ENCODE results near the gene HPCAL1. TPM values are rescaled to one million over a fixed set of nuclear protein-coding genes. Genes with fewer than 3 reads are reported as not detected.

Gene HPCAL1
- total and polyA plus RNA-seq, 4 experiments from 2014 or later = 77.1 to 114 (median 90.4) TPM

DNA sequence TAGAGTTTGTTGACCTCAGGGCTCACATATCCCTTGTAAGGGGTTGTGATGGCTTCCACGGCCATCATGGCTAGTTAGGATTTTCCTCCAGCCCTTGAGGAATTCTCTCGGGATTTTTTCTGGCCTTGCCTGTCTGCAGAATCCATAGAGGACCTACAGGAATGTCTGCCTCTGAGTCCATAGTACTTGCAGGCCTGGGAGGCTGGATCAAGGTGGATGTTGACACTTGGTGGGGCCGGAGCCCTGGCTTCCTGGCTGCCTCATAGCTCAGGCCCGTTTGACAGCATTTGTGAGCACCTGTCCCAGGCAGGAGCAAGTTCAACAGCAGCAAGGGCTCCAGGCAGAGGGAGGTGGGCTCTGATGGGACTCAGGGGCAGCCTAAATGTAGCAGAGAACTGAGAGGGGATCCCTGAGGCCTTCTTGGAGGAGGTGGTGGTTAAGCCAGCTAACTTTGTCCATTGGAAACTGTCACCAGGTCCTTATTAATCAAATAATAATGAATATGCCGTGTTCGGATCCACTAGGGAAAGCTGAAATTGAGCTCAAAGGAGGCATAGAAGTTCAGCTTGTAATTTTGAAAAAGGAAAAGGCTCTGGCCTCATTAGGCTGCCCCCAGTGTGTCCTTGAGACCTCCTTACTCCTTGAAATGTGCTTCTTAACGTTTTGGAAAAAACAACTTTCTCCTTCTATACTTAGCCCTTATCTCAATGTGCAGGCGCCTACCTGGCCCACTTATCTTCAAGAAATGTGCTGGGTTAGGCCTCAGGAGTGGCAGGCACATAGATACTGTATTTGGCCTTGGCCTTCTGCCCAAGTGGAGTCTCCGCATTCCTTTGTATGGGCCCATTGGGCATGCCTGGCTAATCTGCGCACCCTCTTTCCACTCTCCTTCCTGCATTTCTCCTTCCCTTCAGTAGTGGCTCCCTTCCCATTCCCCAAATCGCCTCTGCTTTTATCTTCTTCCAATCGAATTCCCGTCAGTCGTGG lies 66.9 kb downstream of the HPCAL1 start:
- H3K36me3 Mint-ChIP-seq = peaks cover 3 to 18% of the 10 kb centered on the region in 2 donors
- no peak for DNase-seq
- intact Hi-C loops (cut with micrococcal nuclease) = loop anchor here (5.0 kb wide), 1 partner anchor 38 kb away; no protein-coding TSS in a partner anchor
- Histone ChIP-seq H3K36me3 (ENCODE audit: insufficient read depth, low read length) (no peaks in the 10 kb centered on the region), H3K27ac (ENCODE audit: low read depth, low read length) (no peak overlapping the region), H3K4me3 (ENCODE audit: low read length in 2 of 2) (no peak overlapping the region), H3K27me3 (ENCODE audit: insufficient read depth, low read length) (no peaks in the 10 kb centered on the region), H3K9me3 (ENCODE audit: control insufficient read depth in 1 of 2, low read length in 2 of 2) (no peaks in the 10 kb centered on the region), H3K4me1 (ENCODE audit: insufficient read depth, low read length) (peaks cover 30% of the 10 kb centered on the region)
- ChIA-PET CTCF (ENCODE audit: partially characterized antibody) (interaction anchor here (1.0 to 1.7 kb wide), 2 partner anchors 10 to 40 kb away, joined by 4 to 6 read pairs; no protein-coding TSS in a partner anchor), POLR2A (ENCODE audit: partially characterized antibody) (interaction anchor here (1.5 kb wide), 1 partner anchor 13 kb away, joined by 3 read pairs; no protein-coding TSS in a partner anchor)
- no peaks in the 10 kb centered on the region for H3K27me3 Mint-ChIP-seq
- H3K4me3 Mint-ChIP-seq = no peak overlapping the region
- H3K27ac Mint-ChIP-seq = peak overlapping the region in 4 of 7 donors; percentile 4 to 70 (median 34)
- peaks cover 13 to 71% (median 46%) of the 10 kb centered on the region in 4 donors for H3K4me1 Mint-ChIP-seq
- no peaks in the 10 kb centered on the region for H3K9me3 Mint-ChIP-seq

DNA sequence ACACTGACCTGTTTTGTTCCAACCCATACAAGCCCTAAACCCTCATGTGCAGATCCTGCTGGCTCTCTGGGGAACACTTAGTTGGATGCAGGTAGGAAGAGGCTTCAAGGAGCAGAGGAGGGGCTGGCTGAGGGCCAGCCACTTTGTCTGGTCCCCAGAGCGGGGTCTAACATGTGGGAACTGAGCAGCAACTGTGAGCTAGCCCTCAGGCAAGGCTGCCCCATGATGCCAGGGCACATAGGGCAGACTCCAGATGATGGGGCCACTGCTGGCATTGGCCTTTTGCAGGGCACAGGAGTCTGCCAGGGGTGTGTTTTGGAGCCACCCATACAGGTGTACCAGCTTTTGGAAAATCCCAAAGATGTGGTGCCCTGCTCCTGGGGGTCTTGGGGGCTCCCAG lies 67.7 kb downstream of the HPCAL1 start:
- H3K4me3 Mint-ChIP-seq = no peak overlapping the region
- intact Hi-C loops (cut with micrococcal nuclease) = no loop called here
- peaks cover 18 to 71% (median 48%) of the 10 kb centered on the region in 4 donors for H3K4me1 Mint-ChIP-seq

DNA sequence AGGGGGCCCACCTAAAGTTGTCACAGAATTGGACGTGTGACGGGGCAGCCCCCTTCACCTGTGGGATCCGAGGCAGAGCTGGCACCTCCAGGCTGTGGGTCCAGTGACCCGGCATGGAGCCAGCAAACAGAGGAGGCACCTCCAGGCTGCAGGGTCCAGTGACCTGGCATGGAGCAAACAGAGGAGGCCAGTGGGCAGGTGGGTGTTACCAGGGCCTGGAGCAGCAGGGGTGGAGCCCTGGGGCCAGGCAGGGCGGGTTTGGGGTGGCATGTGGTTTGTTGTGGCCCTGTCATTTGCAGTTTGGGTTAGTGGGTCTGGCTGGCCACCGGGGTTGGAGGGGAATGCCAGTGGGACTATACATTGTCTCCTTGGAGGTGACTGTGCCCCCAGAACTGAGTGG lies 68.2 kb downstream of the HPCAL1 start:
- POLR2A ChIA-PET (ENCODE audit: partially characterized antibody) = interaction anchor here (1.5 kb wide), 1 partner anchor 12 kb away, joined by 3 read pairs; no protein-coding TSS in a partner anchor
- Mint-ChIP-seq H3K9me3 (no peaks in the 10 kb centered on the region), H3K27ac (peak overlapping the region in 1 of 7 donors; percentile 29), H3K36me3 (peaks cover 3 to 18% of the 10 kb centered on the region in 2 donors), H3K4me1 (peaks cover 23 to 75% (median 52%) of the 10 kb centered on the region in 4 donors), H3K4me3 (no peak overlapping the region), H3K27me3 (no peaks in the 10 kb centered on the region)
- intact Hi-C loops (cut with micrococcal nuclease) = no loop called here
- CTCF ChIA-PET (ENCODE audit: partially characterized antibody) = no interaction called here
- Histone ChIP-seq H3K4me1 (ENCODE audit: insufficient read depth, low read length) (peaks cover 37% of the 10 kb centered on the region), H3K27me3 (ENCODE audit: insufficient read depth, low read length) (no peaks in the 10 kb centered on the region), H3K36me3 (ENCODE audit: insufficient read depth, low read length) (no peaks in the 10 kb centered on the region), H3K27ac (ENCODE audit: low read depth, low read length) (no peak overlapping the region), H3K4me3 (ENCODE audit: low read length in 2 of 2) (no peak overlapping the region), H3K9me3 (ENCODE audit: control insufficient read depth in 1 of 2, low read length in 2 of 2) (no peaks in the 10 kb centered on the region)
- DNase-seq = no peak

More for the DNA sequence above, 67.7 kb downstream of the HPCAL1 start:
- Histone ChIP-seq H3K27me3 (ENCODE audit: insufficient read depth, low read length) (no peaks in the 10 kb centered on the region), H3K36me3 (ENCODE audit: insufficient read depth, low read length) (no peaks in the 10 kb centered on the region), H3K27ac (ENCODE audit: low read depth, low read length) (no peak overlapping the region), H3K9me3 (ENCODE audit: control insufficient read depth in 1 of 2, low read length in 2 of 2) (no peaks in the 10 kb centered on the region), H3K4me3 (ENCODE audit: low read length in 2 of 2) (no peak overlapping the region), H3K4me1 (ENCODE audit: insufficient read depth, low read length) (peaks cover 32% of the 10 kb centered on the region)
- Mint-ChIP-seq H3K36me3 (peaks cover 3 to 18% of the 10 kb centered on the region in 2 donors), H3K27me3 (no peaks in the 10 kb centered on the region), H3K9me3 (no peaks in the 10 kb centered on the region), H3K27ac (peak overlapping the region in 2 of 7 donors; percentile 4 to 63)
- ChIA-PET CTCF (ENCODE audit: partially characterized antibody) (no interaction called here), POLR2A (ENCODE audit: partially characterized antibody) (interaction anchor here (1.5 kb wide), 1 partner anchor 12 kb away, joined by 3 read pairs; no protein-coding TSS in a partner anchor)
- DNase-seq = no peak

DNA sequence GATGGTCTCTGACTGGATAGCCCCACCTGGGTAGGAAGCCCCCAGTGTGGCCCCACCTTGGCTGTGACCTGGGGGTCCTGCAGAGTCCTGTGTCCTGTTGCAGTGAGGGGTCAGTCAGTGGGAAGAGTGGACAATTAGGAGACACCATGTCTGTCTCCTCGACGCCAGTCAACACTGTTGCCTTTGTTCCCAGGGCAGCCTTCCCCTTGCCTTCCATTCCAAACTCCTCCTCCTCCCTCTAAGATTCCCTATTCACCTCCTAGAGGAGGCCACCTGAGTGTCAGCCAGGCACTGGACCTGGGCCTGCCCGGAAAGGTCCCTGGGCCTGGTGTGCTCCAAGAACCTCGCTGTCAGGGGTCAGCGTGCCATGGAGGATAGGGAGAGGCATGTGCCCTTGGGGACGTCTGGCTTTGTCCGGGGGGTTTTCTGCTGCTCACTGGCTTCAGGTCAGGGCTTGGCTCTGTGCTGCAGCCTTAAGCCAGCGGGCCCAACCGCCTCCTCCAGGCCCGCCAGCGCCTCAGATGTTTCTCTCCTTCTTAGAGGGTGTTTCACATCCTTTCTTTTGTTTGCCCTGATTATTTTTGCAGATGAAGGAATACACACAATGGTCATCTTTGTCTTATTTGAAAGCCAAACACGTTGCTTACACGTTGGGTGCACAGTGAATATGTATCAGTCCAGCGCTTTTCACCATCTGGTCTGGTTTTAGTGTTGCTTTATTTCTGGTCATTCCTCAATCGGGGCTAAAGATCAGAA lies 68.9 kb downstream of the HPCAL1 start:
- intact Hi-C loops (cut with micrococcal nuclease) = no loop called here
- DNase-seq = no peak
- ChIA-PET POLR2A (ENCODE audit: partially characterized antibody) (no interaction called here), CTCF (ENCODE audit: partially characterized antibody) (no interaction called here)
- Histone ChIP-seq H3K27me3 (ENCODE audit: insufficient read depth, low read length) (no peaks in the 10 kb centered on the region), H3K4me3 (ENCODE audit: low read length in 2 of 2) (no peak overlapping the region), H3K36me3 (ENCODE audit: insufficient read depth, low read length) (no peaks in the 10 kb centered on the region), H3K9me3 (ENCODE audit: control insufficient read depth in 1 of 2, low read length in 2 of 2) (no peaks in the 10 kb centered on the region), H3K27ac (ENCODE audit: low read depth, low read length) (no peak overlapping the region), H3K4me1 (ENCODE audit: insufficient read depth, low read length) (peaks cover 45% of the 10 kb centered on the region)
- no peaks in the 10 kb centered on the region for H3K27me3 Mint-ChIP-seq
- no peaks in the 10 kb centered on the region for H3K9me3 Mint-ChIP-seq
- peaks cover 26 to 80% (median 55%) of the 10 kb centered on the region in 4 donors for H3K4me1 Mint-ChIP-seq
- H3K27ac Mint-ChIP-seq = peak overlapping the region in 5 of 7 donors; percentile 52 to 75 (median 62)
- peaks cover 3 to 17% of the 10 kb centered on the region in 2 donors for H3K36me3 Mint-ChIP-seq
- peak overlapping the region in 1 of 8 donors; percentile 53 for H3K4me3 Mint-ChIP-seq

DNA sequence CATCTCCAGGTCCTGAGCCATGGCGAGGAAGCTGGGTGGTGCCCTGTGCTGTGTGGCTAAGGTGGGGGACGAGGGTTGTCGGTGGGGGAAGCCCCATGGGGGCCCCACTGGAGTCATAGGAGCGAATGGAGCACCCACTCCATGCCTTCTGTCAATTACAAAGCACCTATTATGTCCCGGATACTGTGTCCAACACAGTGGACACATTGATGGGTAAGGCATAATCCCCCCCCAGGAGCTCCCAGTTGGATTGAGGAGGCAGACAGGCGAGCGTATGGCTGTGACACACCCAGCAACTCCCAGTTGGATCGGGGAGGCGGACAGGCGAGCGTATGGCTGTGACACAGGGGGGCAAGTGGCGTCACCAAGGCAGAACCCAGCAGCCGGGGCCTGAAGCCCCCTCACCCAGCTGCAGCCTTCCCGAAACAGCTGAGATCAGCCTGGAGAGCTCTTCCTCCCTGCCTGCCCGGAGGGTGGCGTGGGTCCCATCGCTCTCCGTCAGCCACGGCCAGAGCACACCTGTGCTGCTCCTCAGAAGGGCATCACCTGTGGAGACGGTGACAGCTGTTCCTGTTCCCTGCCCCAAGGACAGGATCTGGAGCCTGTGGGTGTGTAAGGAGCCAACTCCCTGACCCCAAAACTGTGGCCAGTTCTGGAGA lies 69.6 kb downstream of the HPCAL1 start:
- H3K27me3 Mint-ChIP-seq = no peaks in the 10 kb centered on the region
- H3K9me3 Mint-ChIP-seq = no peaks in the 10 kb centered on the region
- peak overlapping the region in 3 of 7 donors; percentile 62 to 83 (median 64) for H3K27ac Mint-ChIP-seq
- peaks cover 26 to 80% (median 54%) of the 10 kb centered on the region in 4 donors for H3K4me1 Mint-ChIP-seq
- CTCF ChIA-PET (ENCODE audit: partially characterized antibody) = no interaction called here
- H3K36me3 Mint-ChIP-seq = peaks cover 3 to 14% of the 10 kb centered on the region in 2 donors
- no peak for DNase-seq
- H3K4me3 Mint-ChIP-seq = peak overlapping the region in 1 of 8 donors; percentile 41
- H3K4me1 ChIP-seq (ENCODE audit: insufficient read depth, low read length) = peaks cover 52% of the 10 kb centered on the region
- intact Hi-C loops (cut with micrococcal nuclease) = no loop called here
- no peaks in the 10 kb centered on the region for H3K9me3 ChIP-seq (ENCODE audit: control insufficient read depth in 1 of 2, low read length in 2 of 2)
- POLR2A ChIA-PET (ENCODE audit: partially characterized antibody) = no interaction called here
- no peak overlapping the region for H3K27ac ChIP-seq (ENCODE audit: low read depth, low read length)
- H3K36me3 ChIP-seq (ENCODE audit: insufficient read depth, low read length) = no peaks in the 10 kb centered on the region
- H3K4me3 ChIP-seq (ENCODE audit: low read length in 2 of 2) = no peak overlapping the region
- H3K27me3 ChIP-seq (ENCODE audit: insufficient read depth, low read length) = no peaks in the 10 kb centered on the region

DNA sequence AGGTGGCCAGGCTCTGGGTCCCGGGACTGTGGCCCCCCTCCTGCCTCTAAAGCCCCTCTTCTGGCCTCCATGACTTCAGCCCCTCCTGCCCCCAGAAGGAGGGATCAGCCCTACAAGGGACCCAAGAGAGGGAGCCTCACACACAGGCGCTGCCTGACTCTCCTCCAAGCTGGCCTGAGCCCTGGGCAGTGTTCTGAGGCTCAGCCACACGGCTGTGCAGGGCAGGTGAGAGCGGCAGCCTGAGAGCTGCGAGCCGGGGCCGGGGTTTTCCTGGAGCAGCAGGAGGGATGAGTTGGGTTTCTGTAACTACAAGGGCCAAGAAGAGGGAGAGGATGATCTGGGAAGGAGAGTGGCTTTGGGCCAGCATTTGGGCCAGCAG lies 70.1 kb downstream of the HPCAL1 start:
- Mint-ChIP-seq H3K36me3 (peaks cover 3 to 13% of the 10 kb centered on the region in 2 donors), H3K4me1 (peaks cover 27 to 81% (median 55%) of the 10 kb centered on the region in 4 donors), H3K27me3 (no peaks in the 10 kb centered on the region), H3K27ac (peak overlapping the region in 5 of 7 donors; percentile 29 to 67 (median 54)), H3K4me3 (no peak overlapping the region), H3K9me3 (no peaks in the 10 kb centered on the region)
- Histone ChIP-seq H3K9me3 (ENCODE audit: control insufficient read depth in 1 of 2, low read length in 2 of 2) (no peaks in the 10 kb centered on the region), H3K4me1 (ENCODE audit: insufficient read depth, low read length) (peaks cover 57% of the 10 kb centered on the region), H3K4me3 (ENCODE audit: low read length in 2 of 2) (no peak overlapping the region), H3K36me3 (ENCODE audit: insufficient read depth, low read length) (no peaks in the 10 kb centered on the region), H3K27me3 (ENCODE audit: insufficient read depth, low read length) (no peaks in the 10 kb centered on the region), H3K27ac (ENCODE audit: low read depth, low read length) (no peak overlapping the region)
- CTCF ChIA-PET (ENCODE audit: partially characterized antibody) = no interaction called here
- POLR2A ChIA-PET (ENCODE audit: partially characterized antibody) = no interaction called here
- DNase-seq = no peak
- intact Hi-C loops (cut with micrococcal nuclease) = no loop called here
